HG03575 (cell line): ENCODE data around the gene SF3B6.
"Not testable (repeated sequence)": the region's sequence is repeated elsewhere in the genome, so short reads cannot be mapped to it uniquely, and the experiment has no call there.

ENCODE experiments used
- ATAC-seq: cut with Tn5 transposase; IDR thresholded peaks from one replicate; pipeline ENCODE4 v1.9.1; 2021; ENCODE audit not compliant: unreplicated experiment, insufficient number of reproducible peaks, low FRiP score; ENCODE audit errors: extremely low read depth

Gene SF3B6

DNA sequence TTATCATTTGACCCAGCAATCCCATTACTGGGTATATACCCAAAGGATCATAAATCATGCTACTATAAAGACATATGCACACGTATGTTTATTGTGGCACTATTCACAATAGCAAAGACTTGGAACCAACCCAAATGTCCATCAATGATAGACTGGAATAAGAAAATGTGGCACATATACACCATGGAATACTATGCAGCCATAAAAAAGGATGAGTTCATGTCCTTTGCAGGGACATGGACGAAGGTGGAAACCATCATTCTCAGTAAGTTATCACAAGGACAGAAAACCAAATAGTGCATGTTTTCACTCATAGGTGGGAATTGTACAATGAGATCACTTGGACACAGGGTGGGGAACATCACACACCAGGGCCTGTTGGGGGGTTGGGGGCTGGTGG lies 24.6 kb upstream of the SF3B6 start:
- ATAC-seq, result not testable (repeated sequence)

DNA sequence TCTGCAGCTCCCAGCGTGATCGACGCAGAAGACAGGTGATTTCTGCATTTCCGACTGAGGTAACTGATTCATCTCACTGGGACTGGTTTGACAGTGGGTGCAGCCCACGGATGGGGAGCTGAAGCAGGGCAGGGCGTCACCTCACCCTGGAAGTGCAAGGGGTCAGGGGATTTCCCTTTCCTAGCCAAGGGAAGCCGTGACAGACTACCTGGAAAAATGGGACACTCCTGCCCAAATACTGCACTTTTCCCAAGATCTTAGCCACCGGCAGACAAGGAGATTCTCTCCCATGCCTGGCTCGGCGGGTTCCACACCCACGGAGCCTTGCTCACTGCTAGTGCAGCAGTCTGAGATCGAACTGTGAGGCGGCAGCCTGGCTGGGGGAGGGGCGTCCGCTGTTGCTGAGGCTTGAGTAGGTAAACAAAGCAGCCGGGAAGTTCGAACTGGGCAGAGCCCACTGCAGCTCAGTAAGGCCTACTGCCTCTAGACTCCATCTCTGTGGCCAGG lies 19.1 kb upstream of the SF3B6 start:
- ATAC-seq, result not testable (repeated sequence)

DNA sequence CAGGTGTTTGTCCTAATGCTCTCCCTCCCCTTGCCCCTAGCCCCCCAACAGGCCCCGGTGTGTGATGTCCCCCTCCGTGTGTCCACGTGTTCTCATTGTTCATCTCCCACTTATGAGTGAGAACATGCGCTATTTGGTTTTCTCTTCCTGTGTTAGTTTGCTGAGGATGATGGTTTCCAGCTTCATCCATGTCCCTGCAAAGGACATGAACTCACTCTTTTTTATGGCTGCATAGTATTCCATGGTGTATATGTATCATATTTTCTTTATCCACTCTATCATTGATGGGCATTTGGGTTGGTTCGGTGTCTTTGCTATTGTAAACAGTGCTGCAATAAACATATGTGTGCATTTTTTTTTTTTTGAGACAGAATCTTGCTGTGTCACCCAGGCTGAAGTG lies 17.1 kb upstream of the SF3B6 start:
- ATAC-seq, result not testable (repeated sequence)

DNA sequence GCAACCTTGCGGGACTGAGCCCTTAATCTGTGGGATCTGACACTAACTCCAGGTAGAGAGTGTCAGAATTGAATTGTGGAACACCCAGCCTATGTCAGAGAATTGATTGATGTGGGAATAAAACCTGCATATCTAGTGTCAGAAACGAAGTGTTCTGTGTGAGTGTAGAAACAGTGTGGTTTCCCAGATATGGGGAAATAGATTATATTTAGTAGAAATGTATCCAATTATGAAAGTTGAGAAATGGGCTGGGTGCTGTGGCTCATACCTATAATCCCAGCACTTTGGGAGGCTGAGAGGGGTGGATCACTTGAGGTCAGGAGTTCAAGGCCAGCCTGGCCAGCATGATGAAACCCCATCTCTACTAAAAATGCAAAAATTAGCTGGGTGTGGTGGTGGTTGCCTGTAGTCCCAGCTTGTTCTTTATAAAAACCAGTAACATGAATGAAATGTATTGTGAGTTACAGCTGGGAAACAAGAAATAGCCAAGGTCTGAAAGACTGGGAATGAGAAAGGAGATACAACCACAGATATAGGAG lies 12.8 kb upstream of the SF3B6 start:
- no peak for ATAC-seq

DNA sequence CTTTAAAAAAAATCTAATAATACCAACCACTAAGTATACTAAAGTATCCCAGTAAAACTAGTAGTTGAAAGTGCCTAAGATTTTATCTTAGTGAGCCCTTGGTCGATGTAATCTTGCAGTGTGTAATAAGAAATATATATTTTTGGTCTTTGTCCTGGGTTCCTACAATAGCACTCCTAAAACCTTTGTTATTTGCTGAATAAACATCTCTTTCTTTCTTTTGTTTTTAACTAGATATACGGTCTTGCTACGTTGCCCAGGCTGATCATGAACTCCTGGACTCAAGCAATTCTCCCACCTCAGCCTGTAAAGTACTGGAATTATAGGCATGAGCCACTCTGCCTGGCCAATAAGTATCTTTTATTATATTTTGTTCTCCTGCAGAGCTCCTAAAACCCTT lies 10.9 kb upstream of the SF3B6 start:
- no peak for ATAC-seq

DNA sequence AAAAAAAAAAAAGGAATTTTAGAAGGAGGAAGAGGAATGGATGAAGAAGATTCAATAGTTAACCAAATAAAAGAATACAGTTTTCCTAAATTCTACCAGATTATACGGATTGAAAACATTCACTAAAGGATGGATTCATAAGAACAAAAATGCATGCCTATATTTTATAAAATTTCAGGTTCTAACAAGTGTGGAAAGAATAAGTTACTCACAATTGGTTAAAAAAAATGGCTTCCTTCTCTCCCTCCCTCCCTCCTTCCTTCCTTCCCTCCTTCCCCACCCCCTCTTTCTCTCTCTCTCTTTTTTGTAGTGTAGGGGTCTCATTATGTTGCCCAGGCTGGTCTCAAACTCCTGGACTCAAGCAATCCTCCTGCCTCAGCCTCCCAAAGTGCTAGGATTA lies 10.1 kb upstream of the SF3B6 start:
- no peak for ATAC-seq

DNA sequence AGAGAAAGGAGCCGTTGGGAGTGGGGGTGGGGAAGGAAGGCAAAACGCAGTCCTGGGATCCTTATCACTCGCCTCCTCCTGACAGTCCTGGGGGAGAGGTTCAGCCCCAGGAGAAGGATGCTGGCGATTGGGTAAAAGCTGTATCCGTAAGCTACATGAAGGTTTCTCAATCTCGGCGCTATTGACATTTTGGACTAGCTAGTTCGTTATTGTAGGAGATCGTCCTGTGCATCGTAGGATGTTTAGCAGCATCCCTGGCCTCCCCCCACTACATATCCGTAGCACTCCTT lies 9.0 kb upstream of the SF3B6 start:
- ATAC-seq, result no peak

DNA sequence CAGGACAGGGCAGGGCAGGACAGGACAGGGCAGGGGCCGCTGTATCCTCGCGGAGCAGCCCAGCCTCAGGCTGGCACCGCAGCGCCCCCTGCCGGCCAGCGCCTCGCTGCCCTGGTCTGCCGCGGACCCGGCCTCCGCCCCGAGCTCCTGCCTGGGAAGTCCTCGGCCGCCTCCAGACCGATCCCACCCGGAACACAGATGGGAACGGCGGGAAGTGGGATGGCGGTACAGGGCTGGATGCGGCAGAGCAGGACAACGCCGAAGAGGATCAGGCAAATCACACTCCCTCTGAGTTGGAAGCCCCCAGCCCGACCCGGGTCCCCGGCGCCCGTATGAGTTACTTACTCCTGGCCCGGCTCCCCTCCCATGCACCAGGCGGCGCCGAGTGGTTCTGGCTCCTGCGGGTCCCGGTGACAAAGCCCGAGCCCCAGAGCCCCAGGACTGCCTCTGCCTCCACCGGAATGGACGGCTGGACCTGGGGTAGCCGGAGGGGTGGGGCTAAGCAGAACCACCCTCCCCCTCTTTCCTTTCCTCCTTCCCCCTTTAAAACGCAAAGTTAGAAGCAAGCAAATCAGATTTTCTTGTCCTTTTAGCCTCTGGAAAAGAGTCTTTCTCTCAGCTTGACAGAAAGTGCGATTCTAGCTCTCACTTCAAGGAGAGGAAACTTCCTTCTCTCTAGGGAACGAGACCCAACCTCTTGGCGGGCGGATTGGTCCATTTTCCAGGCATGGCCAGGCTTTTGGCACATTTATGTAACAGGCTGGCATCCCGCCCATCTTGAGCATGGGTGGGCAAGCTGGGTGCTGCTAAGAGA lies 8.5 kb upstream of the SF3B6 start, which contains the start of gene TP53I3:
Gene TP53I3, minus strand, starts transcription at position 449 of the 814 bp plus-strand sequence. CDS start 508 bp downstream, outside the sequence.
- ATAC-seq, result no peak

DNA sequence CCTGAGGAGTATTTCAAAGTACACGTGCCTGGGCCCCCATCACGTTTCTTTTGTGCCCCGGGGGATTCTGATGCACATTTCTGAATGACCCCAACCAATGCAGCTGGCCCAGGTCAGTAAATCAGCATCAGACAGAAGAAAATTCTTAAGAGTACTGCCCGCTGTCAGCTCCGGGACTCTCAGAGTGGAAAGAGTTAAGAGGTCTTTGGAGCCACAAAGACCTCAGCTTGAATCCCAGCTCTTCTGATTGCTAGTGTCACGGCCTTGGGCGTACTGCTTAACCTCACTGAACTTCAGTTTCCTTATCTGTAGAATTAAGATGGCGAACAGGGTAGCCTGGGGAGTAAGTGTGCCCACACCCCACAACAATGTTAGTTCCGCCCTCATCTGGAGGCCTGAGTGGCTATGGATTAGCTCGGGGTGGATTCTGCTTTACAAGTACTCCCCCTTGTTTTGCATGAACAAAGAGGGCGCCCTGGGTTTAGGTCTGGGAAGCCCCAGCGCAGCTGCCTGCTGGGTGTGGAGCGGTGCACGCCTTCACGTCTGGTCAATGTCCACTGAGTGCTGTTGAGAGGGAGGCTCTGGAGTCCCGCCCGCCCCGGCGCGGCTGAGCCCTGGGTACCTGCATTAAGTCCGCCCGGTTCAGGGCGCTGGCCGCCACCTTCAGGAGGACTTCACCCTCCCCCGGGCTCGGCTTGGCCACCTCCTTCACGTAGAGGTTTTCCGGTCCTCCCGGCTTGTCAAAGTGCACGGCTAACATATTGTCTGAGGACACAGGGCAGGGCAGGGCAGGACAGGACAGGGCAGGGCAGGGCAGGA lies 7.7 kb upstream of the SF3B6 start:
- peak; percentile 77 for ATAC-seq

DNA sequence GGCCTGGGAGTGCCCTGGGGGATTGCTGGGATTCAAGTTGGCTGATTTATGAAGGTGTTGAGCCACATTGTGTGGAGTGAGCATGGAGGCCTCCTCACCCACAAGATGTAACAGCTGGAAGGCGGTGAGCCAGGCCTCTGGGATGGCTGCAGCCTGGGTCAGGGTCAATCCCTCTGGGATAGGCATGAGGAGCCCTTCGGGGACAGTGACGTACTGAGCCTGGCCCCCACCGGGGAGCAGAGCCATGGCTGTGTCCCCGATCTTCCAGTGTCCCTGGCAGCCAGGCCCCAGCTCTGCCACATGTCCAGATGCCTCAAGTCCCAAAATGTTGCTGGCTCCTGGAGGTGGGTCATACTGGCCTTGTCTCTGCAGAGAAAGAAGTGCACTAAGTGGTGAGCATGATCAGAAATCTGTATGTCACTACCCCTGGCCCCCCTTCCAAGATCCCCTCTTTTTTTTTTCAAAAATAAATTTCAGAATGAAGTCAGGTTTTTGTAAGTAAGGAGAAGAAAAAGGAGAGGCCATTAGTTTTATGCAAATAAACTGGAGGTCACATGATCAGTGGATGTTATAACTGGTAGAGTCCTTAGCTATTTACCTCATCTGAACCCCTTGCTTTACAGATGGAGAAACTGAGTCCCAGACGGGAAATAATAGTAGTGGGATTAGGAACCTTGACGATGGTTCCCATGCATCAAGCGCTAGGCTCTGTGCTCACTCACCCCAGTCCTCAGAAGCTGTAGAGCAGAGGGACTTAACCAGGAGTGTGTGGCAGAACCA lies 6.9 kb upstream of the SF3B6 start:
- no peak for ATAC-seq

DNA sequence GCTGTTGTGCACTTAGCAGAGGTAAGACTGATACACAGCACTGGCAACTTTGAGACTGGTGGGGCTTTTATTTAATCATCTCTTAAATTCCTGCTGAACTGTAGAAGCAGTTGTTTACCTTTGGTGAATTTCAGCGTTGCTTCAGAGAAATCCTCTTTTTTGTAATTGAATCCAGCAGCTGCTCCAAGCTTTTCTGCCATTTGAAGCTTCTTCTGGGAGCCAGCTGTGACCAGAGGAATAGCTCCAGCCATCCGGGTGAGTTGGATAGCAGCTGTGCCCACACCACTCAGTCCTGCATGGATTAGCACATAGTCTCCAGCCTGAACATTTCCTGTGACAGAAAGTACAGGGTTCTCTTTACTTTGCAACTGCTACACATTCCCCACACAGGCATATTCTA lies 4.6 kb upstream of the SF3B6 start:
- no peak for ATAC-seq

DNA sequence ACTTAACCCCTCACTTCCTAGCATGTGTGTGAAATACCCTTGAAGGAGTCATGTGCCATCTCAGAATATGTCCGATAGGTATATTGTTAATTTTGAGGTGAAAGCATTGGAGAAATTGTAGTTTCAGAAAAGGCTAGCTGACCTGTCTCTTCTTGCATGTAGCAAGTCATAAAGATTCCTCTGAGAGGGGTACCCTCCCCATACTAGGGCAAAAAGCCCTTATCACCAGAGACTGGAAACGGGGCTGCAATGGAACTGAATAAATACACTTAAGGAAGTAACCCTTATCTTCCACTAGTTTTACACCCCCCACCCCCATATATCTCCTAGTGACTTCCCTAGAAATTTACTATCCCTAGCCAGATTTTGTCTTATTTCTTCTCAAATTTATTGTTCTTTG lies 1.8 kb upstream of the SF3B6 start:
- ATAC-seq, result no peak

DNA sequence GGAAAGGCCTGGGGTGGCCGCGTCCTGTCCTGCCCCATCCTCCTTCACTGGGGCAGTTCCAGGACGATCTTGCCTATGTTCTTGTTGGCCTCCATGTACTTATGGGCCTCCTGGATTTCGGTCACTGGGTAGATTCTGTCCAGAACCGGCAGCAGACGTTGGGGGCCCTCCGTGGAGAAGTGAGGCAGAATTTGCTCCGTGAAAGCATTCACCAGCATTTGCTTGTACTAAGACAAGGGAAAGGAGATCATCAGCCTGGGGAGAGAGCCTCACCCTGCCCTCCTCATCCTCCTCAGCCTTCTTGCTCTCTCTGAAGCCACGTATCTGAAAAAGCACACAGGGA lies 1.4 kb upstream of the SF3B6 start:
- no peak for ATAC-seq

DNA sequence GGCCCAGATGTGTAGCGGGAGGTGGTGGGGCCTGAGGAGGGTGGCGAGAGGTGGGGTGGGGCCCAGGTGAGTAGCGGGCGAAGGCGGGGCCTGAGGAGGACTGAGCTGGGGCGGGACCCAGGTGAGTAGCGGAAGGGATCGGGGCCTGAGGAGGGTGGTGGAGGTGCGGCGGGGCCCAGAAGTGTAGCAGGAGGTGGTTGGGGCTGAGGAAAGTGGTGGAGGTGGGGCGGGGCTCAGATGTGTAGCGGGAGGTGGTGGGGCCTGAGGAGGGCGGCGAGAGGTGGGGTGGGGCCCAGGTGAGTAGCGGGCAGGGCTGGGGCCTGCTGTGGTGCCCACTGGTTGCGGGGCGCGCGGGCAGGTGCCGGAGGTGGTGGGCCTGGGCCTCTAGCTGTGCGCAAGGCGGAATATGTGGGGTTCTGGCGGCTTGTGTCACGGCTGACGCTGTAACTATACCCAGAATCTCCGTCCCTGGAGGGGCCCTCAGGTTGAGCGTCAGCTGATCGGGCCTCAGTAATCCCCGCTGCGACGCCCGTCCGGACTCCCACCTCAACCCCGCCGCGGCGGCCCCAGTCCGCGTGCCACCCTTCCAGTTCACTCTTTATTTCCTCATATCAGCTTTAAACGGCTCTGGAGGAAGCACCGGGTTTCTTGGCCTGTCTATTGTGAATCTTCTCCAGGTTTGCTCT lies 866 bp upstream of the SF3B6 start:
- ATAC-seq, result no peak

DNA sequence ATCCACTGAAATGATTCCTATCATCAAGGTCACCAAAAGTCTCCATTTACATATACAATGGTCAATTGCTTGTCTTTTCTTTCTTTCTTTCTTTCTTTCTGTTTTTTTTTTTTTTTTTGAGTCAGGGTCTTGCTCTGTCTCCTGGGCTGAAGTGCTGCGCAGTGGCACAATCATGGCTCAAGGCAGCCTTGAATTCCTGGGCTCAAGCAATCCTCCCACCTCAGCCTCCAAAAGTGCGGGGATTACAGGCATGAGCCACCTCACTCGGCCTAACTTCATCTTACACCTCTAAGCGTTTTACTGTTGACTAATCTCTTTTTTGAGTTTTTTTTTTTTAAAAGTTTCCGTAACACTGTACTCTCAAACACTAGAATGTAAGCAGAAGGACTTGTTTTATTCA lies 867 bp downstream of the SF3B6 start:
- ATAC-seq, result no peak

DNA sequence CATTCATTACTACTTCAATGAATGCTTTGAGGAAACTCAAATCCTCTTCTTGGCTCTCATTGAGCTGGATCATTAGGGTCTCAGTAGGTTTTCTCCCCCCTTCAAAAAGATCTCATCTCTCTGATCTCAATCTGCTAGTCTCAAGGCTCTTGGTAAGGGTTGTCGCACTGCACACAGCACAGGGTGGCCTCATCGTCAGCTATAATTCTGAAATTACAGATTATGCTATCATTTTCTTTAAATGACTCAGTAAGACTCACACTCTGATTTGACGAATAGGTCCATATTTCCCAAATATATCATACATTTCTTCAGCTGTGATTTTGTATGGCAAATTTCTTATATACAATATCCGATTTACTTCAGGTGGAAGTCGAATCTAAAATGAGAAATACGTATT lies 2.3 kb downstream of the SF3B6 start:
- ATAC-seq, result no peak

DNA sequence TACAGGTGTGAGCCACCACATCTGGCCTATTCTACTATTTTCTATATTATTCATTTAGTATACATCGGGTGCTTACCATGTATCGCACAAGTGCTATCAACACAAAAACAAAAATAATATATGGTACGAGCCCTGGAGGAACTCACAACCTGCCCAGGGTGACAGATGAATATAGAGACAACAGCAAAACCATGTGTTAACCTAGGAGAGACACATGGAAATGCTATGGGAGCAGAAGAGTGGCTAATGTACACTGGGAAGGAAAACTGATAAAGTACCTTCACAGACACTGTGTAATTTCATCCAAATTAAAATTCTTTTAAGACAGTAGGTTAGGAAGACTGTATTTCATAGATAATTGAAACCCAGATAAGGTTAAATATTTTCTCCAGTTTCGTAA lies 3.9 kb downstream of the SF3B6 start:
- no peak for ATAC-seq

DNA sequence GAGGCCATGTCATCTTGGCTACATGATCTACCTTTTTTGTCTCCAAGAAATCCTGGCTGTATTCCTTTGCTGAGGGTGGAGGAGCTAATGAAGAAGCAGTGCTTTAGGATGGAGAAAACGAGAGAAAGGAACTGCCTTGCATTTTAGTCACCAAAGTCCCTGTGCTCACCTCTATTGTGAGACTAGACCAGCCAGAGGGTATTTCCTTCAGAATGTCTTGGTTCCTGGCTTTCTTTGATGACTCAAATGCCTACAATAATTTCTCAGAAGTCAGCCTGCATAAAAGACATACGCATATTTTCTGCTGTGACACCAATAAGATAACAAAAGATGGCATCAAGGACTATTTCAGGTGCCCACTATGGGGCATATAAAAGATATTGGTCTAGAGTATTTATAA lies 10.8 kb downstream of the SF3B6 start:
- no peak for ATAC-seq
